ENCODE data around the gene RIPOR2.

DNA sequence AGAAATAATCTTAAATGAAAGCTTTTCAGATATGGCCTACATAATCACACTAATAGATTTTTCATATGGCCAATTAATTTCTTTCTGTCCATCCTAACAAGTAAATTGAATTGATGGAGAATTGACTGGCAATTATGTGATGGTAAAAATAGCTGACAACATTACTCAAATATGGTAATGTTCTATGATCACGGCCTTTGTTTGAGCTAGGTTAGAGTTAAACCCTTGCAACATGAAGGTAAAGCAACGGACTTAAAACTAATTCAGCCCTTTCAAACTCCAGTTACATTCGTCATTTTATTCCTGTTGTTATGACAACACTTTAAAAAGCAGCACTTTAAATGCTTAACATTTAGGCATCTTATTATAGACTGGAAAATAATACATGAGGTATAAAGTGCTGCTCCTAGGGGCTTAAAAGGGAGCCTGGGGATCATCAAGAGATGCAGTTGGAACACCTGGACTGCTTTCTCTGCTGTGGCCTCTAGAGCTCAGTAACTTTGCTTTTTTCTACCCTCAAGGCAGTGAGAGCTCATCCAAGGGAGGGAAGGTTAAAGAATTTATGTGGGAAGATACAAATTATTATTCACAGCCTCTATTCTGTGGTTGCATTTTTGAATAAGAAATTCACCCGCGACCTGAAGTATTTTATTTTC is 46.9 kb downstream of the RIPOR2 start:
- no peak for TF ChIP-seq ZBTB7A (CRISPR knock-in tag; IDR thresholded peaks at IDR 0.05)
- TF ChIP-seq KLF15 (CRISPR knock-in tag; IDR thresholded peaks at IDR 0.05; ENCODE audit: borderline replicate concordance) = no peak
- TF ChIP-seq, protein P1, sequence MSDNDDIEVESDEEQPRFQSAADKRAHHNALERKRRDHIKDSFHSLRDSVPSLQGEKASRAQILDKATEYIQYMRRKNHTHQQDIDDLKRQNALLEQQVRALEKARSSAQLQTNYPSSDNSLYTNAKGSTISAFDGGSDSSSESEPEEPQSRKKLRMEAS (IDR thresholded peaks at IDR 0.05) = no peak
- no peak for TF ChIP-seq RAD21 (CRISPR knock-in tag; IDR thresholded peaks at IDR 0.05)
- TF ChIP-seq ZNF274 (CRISPR knock-in tag; IDR thresholded peaks at IDR 0.05) = no peak
- TF ChIP-seq CREM (IDR thresholded peaks at IDR 0.05) = no peak
- no peak for TF ChIP-seq CREM (CRISPR knock-in tag; IDR thresholded peaks at IDR 0.05)
- TF ChIP-seq ZNF747 (CRISPR knock-in tag; IDR thresholded peaks at IDR 0.05; ENCODE audit: borderline replicate concordance) = no peak
- TF ChIP-seq, protein P2, sequence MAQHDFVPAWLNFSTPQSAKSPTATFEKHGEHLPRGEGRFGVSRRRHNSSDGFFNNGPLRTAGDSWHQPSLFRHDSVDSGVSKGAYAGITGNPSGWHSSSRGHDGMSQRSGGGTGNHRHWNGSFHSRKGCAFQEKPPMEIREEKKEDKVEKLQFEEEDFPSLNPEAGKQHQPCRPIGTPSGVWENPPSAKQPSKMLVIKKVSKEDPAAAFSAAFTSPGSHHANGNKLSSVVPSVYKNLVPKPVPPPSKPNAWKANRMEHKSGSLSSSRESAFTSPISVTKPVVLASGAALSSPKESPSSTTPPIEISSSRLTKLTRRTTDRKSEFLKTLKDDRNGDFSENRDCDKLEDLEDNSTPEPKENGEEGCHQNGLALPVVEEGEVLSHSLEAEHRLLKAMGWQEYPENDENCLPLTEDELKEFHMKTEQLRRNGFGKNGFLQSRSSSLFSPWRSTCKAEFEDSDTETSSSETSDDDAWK (CRISPR knock-in tag; IDR thresholded peaks at IDR 0.05) = no peak
- TF ChIP-seq, protein P3, sequence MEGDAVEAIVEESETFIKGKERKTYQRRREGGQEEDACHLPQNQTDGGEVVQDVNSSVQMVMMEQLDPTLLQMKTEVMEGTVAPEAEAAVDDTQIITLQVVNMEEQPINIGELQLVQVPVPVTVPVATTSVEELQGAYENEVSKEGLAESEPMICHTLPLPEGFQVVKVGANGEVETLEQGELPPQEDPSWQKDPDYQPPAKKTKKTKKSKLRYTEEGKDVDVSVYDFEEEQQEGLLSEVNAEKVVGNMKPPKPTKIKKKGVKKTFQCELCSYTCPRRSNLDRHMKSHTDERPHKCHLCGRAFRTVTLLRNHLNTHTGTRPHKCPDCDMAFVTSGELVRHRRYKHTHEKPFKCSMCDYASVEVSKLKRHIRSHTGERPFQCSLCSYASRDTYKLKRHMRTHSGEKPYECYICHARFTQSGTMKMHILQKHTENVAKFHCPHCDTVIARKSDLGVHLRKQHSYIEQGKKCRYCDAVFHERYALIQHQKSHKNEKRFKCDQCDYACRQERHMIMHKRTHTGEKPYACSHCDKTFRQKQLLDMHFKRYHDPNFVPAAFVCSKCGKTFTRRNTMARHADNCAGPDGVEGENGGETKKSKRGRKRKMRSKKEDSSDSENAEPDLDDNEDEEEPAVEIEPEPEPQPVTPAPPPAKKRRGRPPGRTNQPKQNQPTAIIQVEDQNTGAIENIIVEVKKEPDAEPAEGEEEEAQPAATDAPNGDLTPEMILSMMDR (CRISPR knock-in tag; IDR thresholded peaks at IDR 0.05) = no peak
- TF ChIP-seq RFX5 (IDR thresholded peaks at IDR 0.05; ENCODE audit: low read depth, low read length) = no peak
